Spleen (tissue), 11 donors: ENCODE results near the gene ARHGAP29. TPM values are rescaled to one million over a fixed set of nuclear protein-coding genes. Genes with fewer than 3 reads are reported as not detected.

Experiments
- DNase-seq: peaks from one replicate; pipeline ENCODE4 v3.0.0-alpha.2; 2020
- H3K27ac ChIP-seq, 8 donors: fragments of 200-600 bp; sonication (generic) in 7 of 8; 1 replicate in 4 of 8; 2 replicates in 4 of 8; pipeline versions ENCODE4 v1.5.0 to v1.8.0; 2016 to 2021; ENCODE audit warnings: inconsistent platforms in 4 of 8, mild to moderate bottlenecking in 4 of 8, moderate library complexity in 1 of 8
- H3K27me3 ChIP-seq, 7 donors: fragments of 200-600 bp; sonication (generic) in 6 of 7; replicated peaks in 1 of 7; 1 replicate in 4 of 7; 2 replicates in 3 of 7; pipeline versions ENCODE4 v1.5.0 to v1.8.0; 2016 to 2021; ENCODE audit warnings: inconsistent platforms in 3 of 7, mild to moderate bottlenecking in 1 of 7
- H3K36me3 ChIP-seq, 6 donors: fragments of 200-600 bp; sonication (generic) in 5 of 6; 1 replicate in 4 of 6; 2 replicates in 2 of 6; pipeline versions ENCODE4 v1.5.0 to v1.8.0; 2016 to 2021; ENCODE audit warnings: inconsistent platforms in 2 of 6
- H3K4me1 ChIP-seq, 6 donors: fragments of 200-600 bp; sonication (generic) in 5 of 6; 1 replicate in 3 of 6; 2 replicates in 3 of 6; pipeline versions ENCODE4 v1.5.0 to v1.8.0; 2016 to 2021; ENCODE audit warnings: inconsistent platforms in 3 of 6
- H3K4me3 ChIP-seq, 8 donors: fragments of 200-600 bp; sonication (generic) in 7 of 8; 1 replicate in 4 of 8; 2 replicates in 4 of 8; pipeline versions ENCODE4 v1.5.0 to v1.8.0; 2016 to 2021; ENCODE audit warnings: inconsistent platforms in 4 of 8, mild to moderate bottlenecking in 4 of 8, moderate library complexity in 2 of 8
- H3K9me3 ChIP-seq, 8 donors: fragments of 200-600 bp; sonication (generic) in 7 of 8; 1 replicate in 4 of 8; 2 replicates in 4 of 8; pipeline versions ENCODE4 v1.5.0 to v1.8.0; 2016 to 2021; ENCODE audit warnings: inconsistent platforms in 4 of 8
- CTCF ChIP-seq, 11 experiments: fragments of 200-600 bp in 7 of 11; fragments of 450-650 bp in 4 of 11; sonication (generic) in 4 of 11; IDR thresholded peaks in 8 of 11; conservative IDR thresholded peaks in 3 of 11; 1 replicate in 7 of 11; 2 replicates in 4 of 11; pipeline versions ENCODE4 v1.4.0 to v1.8.0; 2016 to 2021; ENCODE audit warnings: antibody characterized with exemption in 11 of 11, inconsistent platforms in 4 of 11, mild to moderate bottlenecking in 1 of 11
- POLR2A ChIP-seq, 3 donors: fragments of 450-650 bp; IDR thresholded peaks; one replicate each; pipeline ENCODE4 v1.5.1; 2017; ENCODE audit warnings: antibody characterized with exemption in 3 of 3, mild to moderate bottlenecking in 1 of 3
- POLR2AphosphoS5 ChIP-seq, 3 donors: sonication (generic); formaldehyde crosslinking; IDR thresholded peaks; one replicate each; pipeline ENCODE4 v1.5.1; 2017; ENCODE audit warnings: antibody characterized with exemption in 3 of 3
- WGBS, 5 donors: extraction: QIAGEN DNeasy Blood & Tissue Kit in 3 of 5; methylation state at CpG; one replicate each; pipeline versions ENCODE4 v1.1.5 to v1.1.7; 2013 to 2018; 5-methylcytosine and 5-hydroxymethylcytosine counted together
- intact Hi-C: fragments of 100-400 bp; cut with DNase I; formaldehyde crosslinking; loops from one replicate; pipeline ENCODE4 v1.15.0; 2023; ENCODE audit warnings: low total_unique reads
- polyA plus RNA-seq, 3 donors: library from polyadenylated mRNA; stranded (reverse); fragments of 200-250 nt; gene quantifications; one replicate each; pipeline ENCODE4 v1.2.1, GENCODE V29; 2013
- total RNA-seq, 7 donors: library from RNA; depleted of rRNA in 3 of 7; stranded (reverse); fragments of >200 nt in 3 of 7; fragmentation: NEBNext Ultra II Directional in 4 of 7; extraction: Animal tissue kit (Norgen Biotek cat#: 25700) in 4 of 7; gene quantifications; one replicate each; pipeline versions ENCODE4 v1.1.0 to v1.2.1, GENCODE V29; 2016 to 2021
- donor health status: healthy with polysubstance abuse.
- donor health status: DM: no; HTN: no; CAD: no; lungs with moderate emphysema.
- donor health status: DM: no; HTN: no; CAD: no.
- donor health status: Bipolar disorder and iron deficiency.
- donor health status: healthy.
- donor health status: DM: no; HTN: no; CAD: no.
- donor health status: DM: yes; HTN: yes; CAD: no.

Gene ARHGAP29
- total and polyA plus RNA-seq, 10 donors: 7.3 to 124 (median 71.9) TPM

DNA sequence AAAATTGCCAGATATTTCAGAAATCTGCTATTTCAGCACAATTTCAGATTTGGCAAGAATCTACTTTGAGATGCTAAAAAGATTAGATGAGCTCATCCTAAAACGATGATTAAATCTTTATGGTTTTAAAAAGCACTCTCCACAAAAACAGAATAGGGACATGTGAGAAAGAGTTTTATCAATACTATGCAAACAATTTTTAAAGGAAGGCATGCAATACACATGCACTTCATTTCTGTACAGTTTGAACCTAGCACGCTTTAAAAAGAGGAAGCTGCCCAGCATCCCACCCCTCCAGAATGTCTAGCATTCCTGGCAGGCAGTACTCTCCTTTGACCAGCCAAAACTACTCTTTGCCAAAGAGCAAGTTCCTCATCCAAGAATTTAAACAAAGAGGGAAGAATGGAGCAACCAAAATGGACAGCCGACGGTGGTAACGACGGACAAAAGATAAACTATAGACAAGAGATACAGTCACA, 1.3 kb downstream of the ARHGAP29 start:
- H3K9me3 ChIP-seq: no peaks in the 10 kb centered on the region
- DNase-seq: no peak
- H3K4me1 ChIP-seq: peaks cover under 1 to 42% (median 28%) of the 10 kb centered on the region in 6 donors
- WGBS, 5 donors: 1 to 4% (median 2%) methylated on average over 6 of the region's 6 CpGs
- no peak for TF ChIP-seq CTCF (IDR thresholded peaks at IDR 0.05 in 8 of 11, conservative IDR thresholded peaks at IDR 0.05 in 3 of 11)
- no peak for TF ChIP-seq POLR2A (IDR thresholded peaks at IDR 0.05)
- TF ChIP-seq POLR2AphosphoS5 (IDR thresholded peaks at IDR 0.05): no peak
- H3K36me3 ChIP-seq: no peaks in the 10 kb centered on the region
- H3K27me3 ChIP-seq: peaks cover 0 to 94% (median 22%) of the 10 kb centered on the region in 7 donors
- peak overlapping the region; percentile 30 to 78 (median 64) for H3K4me3 ChIP-seq
- intact Hi-C loops: no loop called here
- peak overlapping the region; percentile 44 to 97 (median 90) for H3K27ac ChIP-seq

- H3K4me1 ChIP-seq: peaks cover 3 to 45% (median 30%) of the 10 kb centered on the region in 6 donors
- WGBS, 5 donors: 20 to 27% (median 25%) methylated on average over 9 of the region's 9 CpGs
- peak overlapping the region; percentile 44 to 97 (median 90) for H3K27ac ChIP-seq
- peaks cover 0 to 87% (median 22%) of the 10 kb centered on the region in 7 donors for H3K27me3 ChIP-seq
- H3K36me3 ChIP-seq: no peaks in the 10 kb centered on the region
- no peak for TF ChIP-seq CTCF (IDR thresholded peaks at IDR 0.05 in 8 of 11, conservative IDR thresholded peaks at IDR 0.05 in 3 of 11)
- TF ChIP-seq POLR2A (IDR thresholded peaks at IDR 0.05): no peak
- TF ChIP-seq POLR2AphosphoS5 (IDR thresholded peaks at IDR 0.05): no peak
- H3K4me3 ChIP-seq: peak overlapping the region; percentile 30 to 78 (median 64)
- DNase-seq: no peak
- intact Hi-C loops: no loop called here
- no peaks in the 10 kb centered on the region for H3K9me3 ChIP-seq
Observed at GRCh38 chr1:94235189-94236012, 2.0 kb downstream of the ARHGAP29 start.

DNA sequence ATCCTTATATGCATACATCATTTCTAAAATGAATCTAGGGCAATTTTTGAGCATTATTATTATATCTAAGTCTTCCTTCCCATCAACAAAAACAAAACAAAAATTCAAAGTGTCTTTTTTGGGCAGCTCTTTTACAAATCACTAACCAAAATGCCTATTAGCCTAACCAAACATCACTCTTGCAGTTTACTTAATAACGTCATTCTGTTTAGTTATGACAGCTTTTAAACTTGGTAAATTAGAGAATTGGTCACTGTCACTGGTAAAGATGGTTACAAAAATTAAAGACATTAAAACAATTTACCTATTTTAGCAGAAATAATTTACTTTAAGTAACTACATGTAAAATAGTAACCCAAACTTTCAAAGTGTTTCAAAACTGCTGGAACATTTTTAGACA, 2.8 kb downstream of the ARHGAP29 start:
- H3K36me3 ChIP-seq: no peaks in the 10 kb centered on the region
- WGBS, 5 donors: 56 to 65% (median 62%) methylated on average over 1 of the region's 1 CpG
- H3K27ac ChIP-seq: peak overlapping the region in 6 of 8 donors; percentile 6 to 97 (median 92)
- H3K4me1 ChIP-seq: peaks cover 3 to 46% (median 30%) of the 10 kb centered on the region in 6 donors
- intact Hi-C loops: no loop called here
- no peak for DNase-seq
- no peaks in the 10 kb centered on the region for H3K9me3 ChIP-seq
- H3K4me3 ChIP-seq: peak overlapping the region in 3 of 8 donors; percentile 65 to 78 (median 76)
- TF ChIP-seq POLR2AphosphoS5 (IDR thresholded peaks at IDR 0.05) (no peak), POLR2A (IDR thresholded peaks at IDR 0.05) (no peak), CTCF (IDR thresholded peaks at IDR 0.05 in 8 of 11, conservative IDR thresholded peaks at IDR 0.05 in 3 of 11) (no peak)
- peaks cover 0 to 79% (median 22%) of the 10 kb centered on the region in 7 donors for H3K27me3 ChIP-seq

- WGBS, 5 donors: 31 to 45% (median 34%) methylated on average over 1 of the region's 1 CpG
Observed at GRCh38 chr1:94231746-94232145, 5.6 kb downstream of the ARHGAP29 start.

More at GRCh38 chr1:94231746-94232145, 5.6 kb downstream of the ARHGAP29 start:
- Histone ChIP-seq H3K27ac (peak overlapping the region in 4 of 8 donors; percentile 18 to 31 (median 22)), H3K4me3 (no peak overlapping the region), H3K9me3 (no peaks in the 10 kb centered on the region), H3K36me3 (no peaks in the 10 kb centered on the region), H3K27me3 (peaks cover 0 to 51% (median 11%) of the 10 kb centered on the region in 7 donors), H3K4me1 (peaks cover 3 to 47% (median 25%) of the 10 kb centered on the region in 6 donors)
- intact Hi-C loops: no loop called here
- no peak for TF ChIP-seq POLR2A (IDR thresholded peaks at IDR 0.05)
- TF ChIP-seq CTCF (IDR thresholded peaks at IDR 0.05 in 8 of 11, conservative IDR thresholded peaks at IDR 0.05 in 3 of 11): no peak
- no peak for DNase-seq
